ENCODE data around the gene IFFO2. TPM values are rescaled to one million over a fixed set of nuclear protein-coding genes. Genes with fewer than 3 reads are reported as not detected.

The IFFO2 gene
- total RNA-seq (2016; rRNA removed; fragmentation: Illumina TruSeq; extraction: Trizol) (16.3 and 16.7 TPM in 2 replicates), polyA plus RNA-seq (2011; rRNA removed) (6.9 and 7.3 TPM in 2 replicates), polyA minus RNA-seq (2011; rRNA and poly(A)+ RNA removed; ENCODE audit: low replicate concordance) (2.4 and 21.3 TPM in 2 replicates), Bru-seq, nascent RNA (percentile 70 among the genes with signal in this experiment), BruChase-seq, experiment 1, labeled RNA remaining after a 6-hour chase (percentile 70 among the genes with signal in this experiment), BruChase-seq, experiment 2, labeled RNA remaining after a 2-hour chase (percentile 76 among the genes with signal in this experiment)
- 1.4 and 1.9 TPM in 2 replicates for total RNA-seq (2016; cell fraction: cytosol; rRNA removed; fragmentation: Illumina TruSeq; extraction: Trizol; ENCODE audit: low read depth)
- 12.2 and 17.7 TPM in 2 replicates for total RNA-seq (2016; cell fraction: insoluble cytoplasmic fraction; rRNA removed; fragmentation: Illumina TruSeq; extraction: Trizol)
- 3.8 and 4.9 TPM in 2 replicates for total RNA-seq (2016; cell fraction: membrane; rRNA removed; fragmentation: Illumina TruSeq; extraction: Trizol)
- total RNA-seq (2016; cell fraction: nucleus; rRNA removed; fragmentation: Illumina TruSeq; extraction: Trizol) = 10.0 and 11.1 TPM in 2 replicates
- 8.4 and 12.3 TPM in 2 replicates for polyA plus RNA-seq (2011; cell fraction: cytosol; rRNA removed)
- polyA plus RNA-seq (2011; cell fraction: nucleus; rRNA removed) = 21.1 and 21.8 TPM in 2 replicates
- polyA plus RNA-seq (2012) = 5.7 and 8.6 TPM in 2 replicates
- polyA plus RNA-seq (2016; cell fraction: cytosol; fragmentation: Illumina TruSeq; extraction: Trizol; ENCODE audit: low read depth) = 0.47 and 1.00 TPM in 2 replicates
- 9.4 and 11.8 TPM in 2 replicates for polyA plus RNA-seq (2016; cell fraction: insoluble cytoplasmic fraction; fragmentation: Illumina TruSeq; extraction: Trizol; ENCODE audit: low read depth)
- 1.5 and 1.6 TPM in 2 replicates for polyA plus RNA-seq (2016; cell fraction: membrane; fragmentation: Illumina TruSeq; extraction: Trizol; ENCODE audit: low read depth)
- polyA plus RNA-seq (2016; cell fraction: nucleus; fragmentation: Illumina TruSeq; extraction: Trizol; ENCODE audit: insufficient read depth, low read depth) = 13.9 and 14.1 TPM in 2 replicates
- 10.2 and 10.5 TPM in 2 replicates for polyA minus RNA-seq (2011; cell fraction: cytosol; rRNA and poly(A)+ RNA removed)
- 4.0 and 6.3 TPM in 2 replicates for polyA minus RNA-seq (2011; cell fraction: nucleus; rRNA and poly(A)+ RNA removed)
- long read RNA-seq, experiment 1, partial matches to known transcripts = 0 of 4 reads
- long read RNA-seq, experiment 1, other reads (novel, unspliced or antisense) = 4 of 4 reads
- long read RNA-seq, experiment 2, full-length matches to known transcripts = 8 of 12 reads
- long read RNA-seq, experiment 2, partial matches to known transcripts = 1 of 12 reads
- long read RNA-seq, experiment 2, other reads (novel, unspliced or antisense) = 3 of 12 reads

DNA sequence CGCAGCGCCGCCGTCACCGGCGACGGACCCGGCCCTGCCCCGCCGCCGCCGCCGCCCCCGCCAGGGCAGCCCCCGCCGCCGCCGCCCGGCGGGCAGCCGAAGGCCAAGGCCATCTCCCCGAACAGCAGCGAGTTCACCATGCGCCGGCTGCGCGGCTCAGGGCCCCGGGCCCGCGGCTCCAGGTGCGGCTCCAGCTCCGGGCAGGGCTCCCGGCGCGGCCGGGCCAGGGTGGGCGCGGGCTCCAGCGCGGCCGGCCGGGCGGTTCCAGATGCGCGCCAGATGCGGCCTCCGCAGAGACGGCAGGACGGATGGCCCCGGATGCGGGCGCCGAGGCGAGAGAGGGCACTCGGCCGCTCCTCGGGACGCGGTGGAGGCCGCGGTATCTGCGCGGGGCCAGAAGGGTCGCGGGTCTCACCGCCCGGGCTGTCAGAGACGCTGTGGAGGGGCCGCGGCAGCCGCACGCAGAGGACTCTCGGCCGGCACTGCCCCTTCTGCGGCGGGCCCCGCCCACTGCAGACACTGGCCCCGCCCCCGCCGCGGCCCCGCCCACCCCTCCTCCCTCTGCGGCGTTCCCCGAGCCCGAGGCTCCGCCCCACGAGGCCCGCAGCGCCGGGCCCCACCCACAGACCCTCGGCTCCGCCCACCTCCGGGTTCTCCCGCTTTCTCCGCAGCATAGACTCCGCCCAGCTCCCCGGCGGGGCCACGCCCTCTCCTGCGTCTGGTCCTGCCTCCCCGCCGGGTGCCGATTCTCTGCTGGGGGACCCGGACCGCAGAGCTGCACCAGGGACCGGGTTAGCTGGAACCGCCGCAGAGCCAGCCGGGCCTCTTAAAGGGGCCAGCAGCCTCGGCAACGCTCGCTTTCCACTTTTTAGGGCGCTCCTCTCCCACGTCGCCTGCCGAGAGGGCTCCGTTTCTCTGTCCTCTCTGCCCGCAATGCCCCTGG, at the start of gene IFFO2:
Gene IFFO2 (minus strand): TSS at position 484 of the 943 bp plus-strand sequence. CDS start 344 bp downstream, at position 140.
- WGBS (ENCODE audit: low lambda C conversion rate) = 2% methylated on average over 29 of the region's 119 CpGs
- peaks cover 41% of the 10 kb centered on the region for H3K79me2 ChIP-seq (ENCODE audit: insufficient read depth, low read length)
- no peak within 1 kb of the TSS for H2AFZ ChIP-seq (ENCODE audit: low read length)
- in situ Hi-C loops (cut with HindIII; ENCODE audit: extremely low pct_ligation_motif_present, low pct_unique_long_range_greater_than_20kb) = loop anchor here (5.0 kb wide), 1 partner anchor 51 kb away; no protein-coding TSS in a partner anchor
- FAIRE-seq = peak; percentile 57
- peaks cover 71% of the 10 kb centered on the region for H3K4me1 ChIP-seq (ENCODE audit: insufficient read depth, low read length)
- peak within 1 kb of the TSS; percentile 72 for H3K9ac ChIP-seq (ENCODE audit: insufficient read depth, low read depth, low read length)
- DNase-seq (ENCODE audit: low spot score) = peak; percentile 85
- 0 out of 5 replicates have a peak, but pooled peaks cover 0 to 3% of the 10 kb centered on the region in 2 experiments for H3K27me3 ChIP-seq (ENCODE audit: control insufficient read depth in 1 of 2, insufficient read depth in 2 of 2, low read length in 2 of 2)
- H3K27ac ChIP-seq (ENCODE audit: extremely low read length, insufficient read depth, low read length) = peak within 1 kb of the TSS; percentile 47
- ATAC-seq = peak; percentile 82
- no peaks in the 10 kb centered on the region for H3K9me3 ChIP-seq (ENCODE audit: low read length)
- ChIA-PET CTCF (ENCODE audit: low intra/inter-chr PET ratio, low total read pairs) (no interaction called here), POLR2A (interaction anchor here (0.6 to 6.1 kb wide), 13 partner anchors 8 to 174 kb away, joined by 3 to 37 read pairs (median 3); no protein-coding TSS in a partner anchor)
- intact Hi-C loops (cut with micrococcal nuclease; ENCODE audit: unreplicated experiment) = no loop called here
- BruUV-seq (replicated peaks) = no TSS peak
- peaks cover 19% of the 10 kb centered on the region for H4K20me1 ChIP-seq (ENCODE audit: insufficient read depth, low read length)
- no peaks in the 10 kb centered on the region for H3K36me3 ChIP-seq (replicated peaks in 1 of 2; ENCODE audit: control insufficient read depth in 1 of 2, insufficient read depth in 2 of 2, low read length in 2 of 2)
- H3K4me2 ChIP-seq (ENCODE audit: low read depth, low read length) = peak within 1 kb of the TSS; percentile 97
- peak within 1 kb of the TSS; percentile 88 to 93 (median 89) for H3K4me3 ChIP-seq (replicated peaks in 1 of 3; ENCODE audit: insufficient read depth in 1 of 3, low read depth in 2 of 3, low read length in 3 of 3)
- TF ChIP-seq, protein P1, sequence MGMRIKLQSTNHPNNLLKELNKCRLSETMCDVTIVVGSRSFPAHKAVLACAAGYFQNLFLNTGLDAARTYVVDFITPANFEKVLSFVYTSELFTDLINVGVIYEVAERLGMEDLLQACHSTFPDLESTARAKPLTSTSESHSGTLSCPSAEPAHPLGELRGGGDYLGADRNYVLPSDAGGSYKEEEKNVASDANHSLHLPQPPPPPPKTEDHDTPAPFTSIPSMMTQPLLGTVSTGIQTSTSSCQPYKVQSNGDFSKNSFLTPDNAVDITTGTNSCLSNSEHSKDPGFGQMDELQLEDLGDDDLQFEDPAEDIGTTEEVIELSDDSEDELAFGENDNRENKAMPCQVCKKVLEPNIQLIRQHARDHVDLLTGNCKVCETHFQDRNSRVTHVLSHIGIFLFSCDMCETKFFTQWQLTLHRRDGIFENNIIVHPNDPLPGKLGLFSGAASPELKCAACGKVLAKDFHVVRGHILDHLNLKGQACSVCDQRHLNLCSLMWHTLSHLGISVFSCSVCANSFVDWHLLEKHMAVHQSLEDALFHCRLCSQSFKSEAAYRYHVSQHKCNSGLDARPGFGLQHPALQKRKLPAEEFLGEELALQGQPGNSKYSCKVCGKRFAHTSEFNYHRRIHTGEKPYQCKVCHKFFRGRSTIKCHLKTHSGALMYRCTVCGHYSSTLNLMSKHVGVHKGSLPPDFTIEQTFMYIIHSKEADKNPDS (CRISPR knock-in tag; IDR thresholded peaks at IDR 0.05) = no peak
- TF ChIP-seq, protein P2, sequence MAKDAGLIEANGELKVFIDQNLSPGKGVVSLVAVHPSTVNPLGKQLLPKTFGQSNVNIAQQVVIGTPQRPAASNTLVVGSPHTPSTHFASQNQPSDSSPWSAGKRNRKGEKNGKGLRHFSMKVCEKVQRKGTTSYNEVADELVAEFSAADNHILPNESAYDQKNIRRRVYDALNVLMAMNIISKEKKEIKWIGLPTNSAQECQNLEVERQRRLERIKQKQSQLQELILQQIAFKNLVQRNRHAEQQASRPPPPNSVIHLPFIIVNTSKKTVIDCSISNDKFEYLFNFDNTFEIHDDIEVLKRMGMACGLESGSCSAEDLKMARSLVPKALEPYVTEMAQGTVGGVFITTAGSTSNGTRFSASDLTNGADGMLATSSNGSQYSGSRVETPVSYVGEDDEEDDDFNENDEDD (CRISPR knock-in tag; IDR thresholded peaks at IDR 0.05; ENCODE audit: borderline replicate concordance) = no peak
- TF ChIP-seq ZBTB7B (CRISPR knock-in tag; IDR thresholded peaks at IDR 0.05) (no peak), ZNF703 (CRISPR knock-in tag; IDR thresholded peaks at IDR 0.05; ENCODE audit: borderline replicate concordance) (no peak), RFX3 (CRISPR knock-in tag; IDR thresholded peaks at IDR 0.05) (no peak), ZNF468 (CRISPR knock-in tag; IDR thresholded peaks at IDR 0.05) (no peak), LCORL (IDR thresholded peaks at IDR 0.05) (no peak), LCORL (CRISPR knock-in tag; IDR thresholded peaks at IDR 0.05) (no peak), HMGA1 (CRISPR knock-in tag; conservative IDR thresholded peaks at IDR 0.05) (no peak), SRY (CRISPR knock-in tag; IDR thresholded peaks at IDR 0.05) (0 out of 2 replicates have a peak, but pooled peaks have one; percentile 42), RFXAP (CRISPR knock-in tag; IDR thresholded peaks at IDR 0.05; ENCODE audit: borderline replicate concordance) (no peak), ZSCAN31 (CRISPR knock-in tag; IDR thresholded peaks at IDR 0.05; ENCODE audit: low read depth) (0 out of 2 replicates have a peak, but pooled peaks have one; percentile 18)
